Lower leg skin (tissue), 4 donors: ENCODE results near the gene SLC35F3. TPM values are rescaled to one million over a fixed set of nuclear protein-coding genes. Genes with fewer than 3 reads are reported as not detected.

Experiments
- DNase-seq, 2 donors: peaks; one replicate each; pipeline ENCODE4 v3.0.0-alpha.2; 2019; ENCODE audit warnings: low spot score in 2 of 2
- H3K4me3 ChIP-seq: fragments of 200-600 bp; sonication (generic); 2 replicates; pipeline ENCODE4 v1.5.1; 2017; ENCODE audit warnings: mild to moderate bottlenecking, low read depth; ENCODE audit not compliant: poor library complexity, severe bottlenecking
- POLR2A ChIP-seq, 2 donors: fragments of 450-650 bp; IDR thresholded peaks; one replicate each; pipeline ENCODE4 v1.6.1; 2016 to 2017; ENCODE audit warnings: antibody characterized with exemption in 2 of 2, mild to moderate bottlenecking in 1 of 2, moderate library complexity in 1 of 2
- WGBS, 2 donors: methylation state at CpG; one replicate each; pipeline ENCODE4 v1.1.5; 2018; 5-methylcytosine and 5-hydroxymethylcytosine counted together
- intact Hi-C: fragments of 100-400 bp; cut with DNase I; formaldehyde crosslinking; loops from one replicate; pipeline ENCODE4 v1.15.0; 2023; ENCODE audit warnings: low total_unique reads
- total RNA-seq, 4 donors: library from RNA; depleted of rRNA; stranded (reverse); fragments of >200 nt; gene quantifications; one replicate each; pipeline ENCODE4 v1.1.0, GENCODE V29; 2016
- TF ChIP-seq, protein P1 (sequence below), 3 donors: fragments of 450-650 bp; IDR thresholded peaks; one replicate each; pipeline ENCODE4 v1.5.1; 2016; ENCODE audit warnings: antibody characterized with exemption in 3 of 3, mild to moderate bottlenecking in 3 of 3, moderate library complexity in 2 of 3

SLC35F3 gene
- total RNA-seq, 4 donors from 2014 or later, result 0.42 to 0.83 (median 0.64) TPM

DNA sequence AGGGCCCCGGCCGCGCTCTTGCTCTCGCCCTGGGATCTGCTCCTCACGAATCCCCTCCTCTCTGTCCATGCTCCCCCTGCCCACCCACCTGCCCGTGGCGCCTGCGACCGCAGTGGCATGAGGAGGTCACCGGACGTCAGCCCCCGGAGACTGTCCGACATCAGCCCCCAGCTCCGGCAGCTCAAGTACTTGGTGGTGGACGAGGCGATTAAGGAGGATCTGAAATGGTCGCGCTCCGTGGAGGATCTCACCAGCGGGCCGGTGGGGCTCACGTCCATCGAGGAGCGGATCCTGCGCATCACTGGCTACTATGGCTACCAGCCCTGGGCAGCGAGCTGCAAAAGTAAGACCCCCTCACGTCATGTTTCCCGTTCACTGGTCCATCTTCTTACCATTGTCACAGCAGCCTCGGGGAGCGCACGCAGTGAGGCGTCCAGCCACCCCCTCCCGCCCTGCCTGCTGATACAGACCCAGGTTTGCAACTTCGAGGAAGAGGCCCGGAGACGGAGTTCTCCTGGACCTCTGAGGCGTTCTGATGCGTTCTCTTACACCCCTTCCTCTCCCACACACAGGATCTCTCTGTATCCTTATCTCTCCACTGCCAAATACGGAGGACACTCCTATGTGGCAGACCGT lies 1.1 kb downstream of the SLC35F3 start:
- WGBS, 2 donors, result 5 to 10% methylated on average over 34 to 35 of the region's 40 CpGs
- no peak overlapping the region for H3K4me3 ChIP-seq
- TF ChIP-seq POLR2A (IDR thresholded peaks at IDR 0.05), result no peak
- TF ChIP-seq, protein P1, sequence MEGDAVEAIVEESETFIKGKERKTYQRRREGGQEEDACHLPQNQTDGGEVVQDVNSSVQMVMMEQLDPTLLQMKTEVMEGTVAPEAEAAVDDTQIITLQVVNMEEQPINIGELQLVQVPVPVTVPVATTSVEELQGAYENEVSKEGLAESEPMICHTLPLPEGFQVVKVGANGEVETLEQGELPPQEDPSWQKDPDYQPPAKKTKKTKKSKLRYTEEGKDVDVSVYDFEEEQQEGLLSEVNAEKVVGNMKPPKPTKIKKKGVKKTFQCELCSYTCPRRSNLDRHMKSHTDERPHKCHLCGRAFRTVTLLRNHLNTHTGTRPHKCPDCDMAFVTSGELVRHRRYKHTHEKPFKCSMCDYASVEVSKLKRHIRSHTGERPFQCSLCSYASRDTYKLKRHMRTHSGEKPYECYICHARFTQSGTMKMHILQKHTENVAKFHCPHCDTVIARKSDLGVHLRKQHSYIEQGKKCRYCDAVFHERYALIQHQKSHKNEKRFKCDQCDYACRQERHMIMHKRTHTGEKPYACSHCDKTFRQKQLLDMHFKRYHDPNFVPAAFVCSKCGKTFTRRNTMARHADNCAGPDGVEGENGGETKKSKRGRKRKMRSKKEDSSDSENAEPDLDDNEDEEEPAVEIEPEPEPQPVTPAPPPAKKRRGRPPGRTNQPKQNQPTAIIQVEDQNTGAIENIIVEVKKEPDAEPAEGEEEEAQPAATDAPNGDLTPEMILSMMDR (IDR thresholded peaks at IDR 0.05), result no peak
- DNase-seq, result no peak
- intact Hi-C loops, result no loop called here

DNA sequence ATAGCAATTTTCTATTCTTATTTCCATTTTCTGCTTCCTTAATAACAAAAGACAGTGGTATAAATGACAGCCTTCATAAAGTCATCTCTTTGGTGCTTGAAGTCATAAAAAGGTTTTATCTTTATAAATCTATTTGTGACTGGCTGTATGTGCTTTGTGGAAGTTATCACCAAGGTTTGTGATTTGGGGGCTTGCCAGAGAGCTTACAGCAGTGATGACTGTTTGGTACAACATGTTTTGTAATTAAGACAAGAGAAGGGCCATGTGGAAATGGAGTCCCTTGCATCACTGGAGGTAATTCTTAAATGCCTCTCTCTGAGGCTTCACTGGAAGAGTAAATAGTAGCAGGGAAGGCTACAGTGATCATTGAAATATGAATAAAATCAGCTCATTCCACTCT lies 2.7 kb downstream of the SLC35F3 start:
- intact Hi-C loops, result no loop called here
- no peak overlapping the region for H3K4me3 ChIP-seq
- DNase-seq, result no peak
- TF ChIP-seq, protein P1 (IDR thresholded peaks at IDR 0.05), result no peak
- no peak for TF ChIP-seq POLR2A (IDR thresholded peaks at IDR 0.05)

DNA sequence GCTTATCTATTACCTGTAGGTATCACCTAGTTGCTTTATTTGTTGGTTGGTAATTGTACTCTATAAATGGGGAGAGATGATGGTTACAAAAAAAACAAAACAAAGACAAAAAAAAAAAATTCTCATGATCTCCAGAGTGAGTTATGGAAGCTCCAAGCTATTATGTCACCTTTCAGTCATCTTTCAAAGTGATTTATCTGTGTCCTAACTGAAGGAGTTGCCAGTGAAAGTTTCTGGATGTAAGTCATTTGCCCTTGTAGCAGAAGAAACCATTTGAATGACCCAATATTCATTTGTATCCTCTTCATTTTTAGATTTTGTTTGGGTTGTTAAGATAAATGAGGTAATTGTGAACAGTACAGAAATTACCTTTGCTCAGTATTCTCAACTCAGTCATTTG lies 3.6 kb downstream of the SLC35F3 start:
- DNase-seq, result no peak
- no peak overlapping the region for H3K4me3 ChIP-seq
- intact Hi-C loops, result no loop called here
- TF ChIP-seq, protein P1 (IDR thresholded peaks at IDR 0.05), result no peak
- no peak for TF ChIP-seq POLR2A (IDR thresholded peaks at IDR 0.05)

DNA sequence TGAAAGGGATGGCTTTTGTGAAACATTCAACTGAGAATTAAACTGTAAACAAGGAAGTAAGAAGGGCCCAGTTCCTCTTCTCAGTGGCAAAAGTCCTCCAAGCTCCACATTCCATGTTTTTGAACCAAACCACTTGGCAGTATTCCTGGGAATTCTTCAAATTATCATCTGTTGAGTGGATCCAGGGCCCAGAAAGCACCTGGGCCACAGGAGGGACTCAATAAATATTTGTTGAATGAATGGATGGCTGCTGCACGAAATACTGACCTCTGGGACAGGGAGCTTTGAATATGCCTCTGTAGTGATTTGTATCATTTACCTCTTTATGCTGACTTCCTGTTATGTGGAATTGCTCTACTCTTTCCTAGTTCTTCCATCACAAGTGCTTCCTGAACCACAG lies 4.7 kb downstream of the SLC35F3 start:
- DNase-seq, result no peak
- TF ChIP-seq, protein P1 (IDR thresholded peaks at IDR 0.05), result no peak
- no peak for TF ChIP-seq POLR2A (IDR thresholded peaks at IDR 0.05)
- intact Hi-C loops, result no loop called here
- 59 to 73% methylated on average over 1 of the region's 1 CpG for WGBS, 2 donors
- no peak overlapping the region for H3K4me3 ChIP-seq

DNA sequence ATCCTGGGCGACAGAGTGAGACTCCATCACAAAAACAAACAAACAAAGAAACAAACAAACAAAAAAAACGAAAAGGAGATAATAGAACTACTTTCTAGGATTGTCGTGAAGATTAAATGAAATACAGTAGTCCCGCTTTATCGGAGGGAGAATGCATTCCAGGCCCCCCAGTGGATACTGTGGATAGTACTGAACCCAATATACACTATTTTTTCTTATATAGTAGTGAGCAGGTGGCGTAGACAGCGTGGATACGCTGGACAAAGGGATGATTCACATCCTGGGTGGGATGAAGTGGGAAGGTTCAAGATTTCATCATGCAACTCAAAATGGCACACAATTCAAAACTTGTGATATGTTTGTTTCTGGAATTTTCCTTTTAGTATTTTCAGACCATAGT lies 8.0 kb downstream of the SLC35F3 start:
- intact Hi-C loops, result no loop called here
- DNase-seq, result no peak
- 84 to 87% methylated on average over 8 of the region's 8 CpGs for WGBS, 2 donors
- TF ChIP-seq, protein P1 (IDR thresholded peaks at IDR 0.05), result no peak
- TF ChIP-seq POLR2A (IDR thresholded peaks at IDR 0.05), result no peak
- no peak overlapping the region for H3K4me3 ChIP-seq

DNA sequence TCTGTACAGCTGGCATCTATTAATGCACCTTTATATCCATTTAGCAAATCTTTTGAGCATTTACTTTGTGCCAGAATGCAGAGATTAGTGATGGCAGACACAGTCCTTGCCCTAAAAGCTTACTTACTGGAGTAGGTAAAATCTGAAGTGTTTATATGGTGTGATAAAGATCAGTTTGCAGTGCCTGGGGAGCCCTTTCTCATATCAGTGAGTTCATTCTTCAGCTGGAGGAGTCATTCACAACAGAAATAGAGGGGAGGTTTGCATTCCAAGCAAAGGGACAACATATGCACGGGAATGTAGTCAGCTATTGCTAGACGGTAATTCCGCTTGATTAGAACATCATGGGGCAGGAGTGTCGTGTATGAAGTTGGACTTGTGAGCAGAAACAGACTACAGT lies 8.4 kb downstream of the SLC35F3 start:
- no peak for DNase-seq
- no peak overlapping the region for H3K4me3 ChIP-seq
- 56 to 61% methylated on average over 4 of the region's 4 CpGs for WGBS, 2 donors
- no peak for TF ChIP-seq POLR2A (IDR thresholded peaks at IDR 0.05)
- TF ChIP-seq, protein P1 (IDR thresholded peaks at IDR 0.05), result no peak
- intact Hi-C loops, result no loop called here
